Upper lobe of left lung (tissue), 6 donors: ENCODE data around the gene NISCH. TPM values are rescaled to one million over a fixed set of nuclear protein-coding genes. Genes with fewer than 3 reads are reported as not detected.

Experiments used
- ATAC-seq, 2 donors: fragments of 200-7000 bp; cut with Tn5 transposase; one replicate each; pipeline ENCODE4 v1.9.1; 2022; ENCODE audit warnings: mild to moderate bottlenecking in 2 of 2, moderate library complexity in 2 of 2; ENCODE audit not compliant: low FRiP score in 2 of 2
- DNase-seq, 2 donors: peaks; one replicate each; pipeline ENCODE4 v3.0.0-alpha.2; 2019 to 2020
- H3K27ac ChIP-seq, 4 donors: fragments of 200-600 bp; sonication (generic); one replicate each; pipeline ENCODE4 v1.5.1; 2016 to 2019
- H3K27me3 ChIP-seq, 4 donors: fragments of 200-600 bp; sonication (generic); one replicate each; pipeline ENCODE4 v1.5.1; 2017 to 2019
- H3K36me3 ChIP-seq, 4 donors: fragments of 200-600 bp; sonication (generic); one replicate each; pipeline ENCODE4 v1.5.1; 2016 to 2019
- H3K4me1 ChIP-seq, 4 donors: fragments of 200-600 bp; sonication (generic); one replicate each; pipeline ENCODE4 v1.5.1; 2018 to 2019
- H3K4me3 ChIP-seq, 4 donors: fragments of 200-600 bp; sonication (generic); one replicate each; pipeline ENCODE4 v1.5.1; 2017 to 2019; ENCODE audit warnings: mild to moderate bottlenecking in 2 of 4, moderate library complexity in 1 of 4
- H3K9me3 ChIP-seq, 4 donors: fragments of 200-600 bp; sonication (generic); one replicate each; pipeline ENCODE4 v1.5.1; 2018 to 2019
- CTCF ChIP-seq, 6 experiments: fragments of 450-650 bp in 4 of 6; fragments of 200-600 bp in 2 of 6; sonication (generic) in 2 of 6; IDR thresholded peaks; one replicate each; pipeline ENCODE4 v1.5.1; 2016 to 2019; ENCODE audit warnings: antibody characterized with exemption in 6 of 6
- EP300 ChIP-seq, 4 donors: sonication (generic); formaldehyde crosslinking; IDR thresholded peaks; one replicate each; pipeline ENCODE4 v1.5.1; 2017; ENCODE audit warnings: antibody characterized with exemption in 4 of 4, control low read depth in 2 of 4
- POLR2A ChIP-seq, 4 donors: fragments of 450-650 bp; IDR thresholded peaks; one replicate each; pipeline ENCODE4 v1.5.1; 2016 to 2017; ENCODE audit warnings: antibody characterized with exemption in 4 of 4, mild to moderate bottlenecking in 2 of 4
- POLR2AphosphoS5 ChIP-seq, 2 donors: sonication (generic); formaldehyde crosslinking; IDR thresholded peaks; one replicate each; pipeline ENCODE4 v1.5.1; 2017; ENCODE audit warnings: antibody characterized with exemption in 2 of 2
- WGBS, 2 donors: methylation state at CpG; one replicate each; pipeline ENCODE4 v1.1.5; 2017 to 2018; 5-methylcytosine and 5-hydroxymethylcytosine counted together
- total RNA-seq, 6 donors: library from RNA; depleted of rRNA in 4 of 6; stranded (reverse); fragments of >200 nt in 4 of 6; gene quantifications; one replicate each; pipeline versions ENCODE4 v1.1.0 to v1.2.1, GENCODE V29; 2016 to 2021
- donor health status: DM: no; HTN: no; CAD: no; lungs with moderate emphysema.
- donor health status: DM: no; HTN: yes; CAD: no; lungs with severe emphysema.

NISCH gene
- total RNA-seq, 6 donors from 2014 or later, result 60.7 to 288 (median 83.0) TPM

GRCh38 chr3:52527039-52527731 lies 71.8 kb downstream of the NISCH start:
- no peaks in the 10 kb centered on the region for H3K9me3 ChIP-seq
- H3K27ac ChIP-seq, result peak overlapping the region; percentile 76 to 83 (median 80)
- no peaks in the 10 kb centered on the region for H3K27me3 ChIP-seq
- DNase-seq (peak; percentile 61 to 67), ATAC-seq (peak in 1 of 2 donors; percentile 0)
- WGBS, 2 donors, result 76 to 80% methylated on average over 4 to 14 of the region's 14 CpGs
- peaks cover 0 to 46% (median 12%) of the 10 kb centered on the region in 4 donors for H3K36me3 ChIP-seq
- H3K4me1 ChIP-seq, result peaks cover 51 to 71% (median 60%) of the 10 kb centered on the region in 4 donors
- H3K4me3 ChIP-seq, result no peak overlapping the region
- TF ChIP-seq CTCF (IDR thresholded peaks at IDR 0.05), result no peak
- TF ChIP-seq POLR2AphosphoS5 (IDR thresholded peaks at IDR 0.05), result no peak
- TF ChIP-seq POLR2A (IDR thresholded peaks at IDR 0.05), result no peak
- TF ChIP-seq EP300 (IDR thresholded peaks at IDR 0.05), result no peak

- no peak for TF ChIP-seq EP300 (IDR thresholded peaks at IDR 0.05)
- peak in 1 of 2 donors; percentile 32 for TF ChIP-seq POLR2AphosphoS5 (IDR thresholded peaks at IDR 0.05)
- Histone ChIP-seq H3K36me3 (peaks cover 0 to 39% (median 9%) of the 10 kb centered on the region in 4 donors), H3K27me3 (no peaks in the 10 kb centered on the region), H3K4me1 (peaks cover 59 to 79% (median 67%) of the 10 kb centered on the region in 4 donors), H3K4me3 (no peak overlapping the region), H3K27ac (peak overlapping the region; percentile 76 to 83 (median 80)), H3K9me3 (no peaks in the 10 kb centered on the region)
- ATAC-seq, result no peak
- WGBS, 2 donors, result 81 to 96% methylated on average over 8 to 18 of the region's 18 CpGs
- peak; percentile 10 to 59 for DNase-seq
Observed at GRCh38 chr3:52527732-52528585, 72.6 kb downstream of the NISCH start.

GRCh38 chr3:52528586-52529375 lies 73.4 kb downstream of the NISCH start:
- 92 to 93% methylated on average over 17 to 25 of the region's 25 CpGs for WGBS, 2 donors
- Histone ChIP-seq H3K27me3 (no peaks in the 10 kb centered on the region), H3K36me3 (peaks cover 0 to 30% (median 5%) of the 10 kb centered on the region in 4 donors), H3K27ac (peak overlapping the region; percentile 3 to 80 (median 72)), H3K4me3 (no peak overlapping the region), H3K9me3 (no peaks in the 10 kb centered on the region), H3K4me1 (peaks cover 61 to 85% (median 69%) of the 10 kb centered on the region in 4 donors)
- TF ChIP-seq EP300 (IDR thresholded peaks at IDR 0.05), result no peak
- TF ChIP-seq CTCF (IDR thresholded peaks at IDR 0.05), result no peak
- no peak for ATAC-seq
- DNase-seq, result peak; percentile 17 to 50

- TF ChIP-seq POLR2A (IDR thresholded peaks at IDR 0.05) (no peak), POLR2AphosphoS5 (IDR thresholded peaks at IDR 0.05) (peak in 1 of 2 donors; percentile 35), CTCF (IDR thresholded peaks at IDR 0.05) (no peak), EP300 (IDR thresholded peaks at IDR 0.05) (no peak)
- peak in 1 of 2 donors; percentile 19 for DNase-seq
- peak overlapping the region; percentile 3 to 79 (median 40) for H3K27ac ChIP-seq
Observed at GRCh38 chr3:52529376-52530333, 74.3 kb downstream of the NISCH start.

More at GRCh38 chr3:52529376-52530333, 74.3 kb downstream of the NISCH start:
- Histone ChIP-seq H3K36me3 (peaks cover 0 to 22% (median under 1%) of the 10 kb centered on the region in 4 donors), H3K27me3 (no peaks in the 10 kb centered on the region), H3K4me1 (peaks cover 62 to 88% (median 71%) of the 10 kb centered on the region in 4 donors), H3K9me3 (no peaks in the 10 kb centered on the region), H3K4me3 (no peak overlapping the region)
- 72 to 96% methylated on average over 5 to 12 of the region's 12 CpGs for WGBS, 2 donors
- ATAC-seq, result no peak
